OCI-M2 (cell line): Measurements from ENCODE around the gene CD58.

ENCODE experiments used
- DNase-seq: peaks from one replicate; lab custom pipeline; 2025; ENCODE audit not compliant: unreplicated experiment; lab: John Stamatoyannopoulos, UW

CD58 gene

GRCh38 chr1:116474921-116475849, 95.6 kb downstream of the CD58 start:
- DNase-seq = no peak

- DNase-seq = no peak
Measured at GRCh38 chr1:116472431-116472961, 98.3 kb downstream of the CD58 start.

- no peak for DNase-seq
Measured at GRCh38 chr1:116471241-116471640, 99.6 kb downstream of the CD58 start.

- no peak for DNase-seq
Measured at GRCh38 chr1:116470671-116471070, 100.2 kb downstream of the CD58 start.

GRCh38 chr1:116466810-116467557, 103.8 kb downstream of the CD58 start:
- DNase-seq = no peak

- no peak for DNase-seq
Measured at GRCh38 chr1:116465845-116466685, 104.8 kb downstream of the CD58 start.

GRCh38 chr1:116465477-116465844, 105.4 kb downstream of the CD58 start:
- no peak for DNase-seq
